HCT116 (cell line): Measurements from ENCODE around the gene RNU6-9. TPM values are rescaled to one million over a fixed set of nuclear protein-coding genes. Genes with fewer than 3 reads are reported as not detected.
A peak's percentile ranks its signal among the peaks of the same experiment; 100 is the strongest.

Experiments
- ATAC-seq: fragments of 200-7000 bp; cut with Tn5 transposase; 2 replicates; pipeline ENCODE4 v1.9.1; 2020; ENCODE audit warnings: mild to moderate bottlenecking, moderate library complexity
- BruUV-seq: library from RNA; stranded (reverse); fragments of 400-500 nt; replicated peaks from 2 replicates; lab custom pipeline; 2021; lab: Mats Ljungman, UMichigan
- CTCF ChIA-PET: fragments of 300-600 bp; sonication (Branson Sonifier 250); formaldehyde crosslinking; loops from one replicate; lab custom pipeline; 2021; ENCODE audit warnings: antibody characterized with exemption; lab: Charles Lee
- POLR2A ChIA-PET: fragments of 300-600, 350-600 bp; sonication (Branson Sonifier 250); formaldehyde crosslinking; loops from one replicate; lab custom pipeline; 2021; ENCODE audit warnings: antibody characterized with exemption; lab: Charles Lee
- RAD21 ChIA-PET, 2 experiments: fragments of 300-600 bp; sonication (Branson Sonifier 250); formaldehyde crosslinking; loops; one replicate each; lab custom pipeline; 2023; ENCODE audit warnings: low total read pairs in 2 of 2; ENCODE audit not compliant: uncharacterized antibody in 2 of 2, unreplicated experiment in 2 of 2, low non-redundant PET in 1 of 2; lab: Charles Lee
- DNase-seq: peaks from one replicate; pipeline ENCODE4 v3.0.0-alpha.2; 2010; ENCODE audit warnings: low read depth, low spot score
- H2AFZ ChIP-seq: fragments of 200-600 bp; shearing (Covaris generic), sonication (generic); 2 replicates; pipeline ENCODE4 v1.6.1; 2017; ENCODE audit warnings: low read depth, mixed run types, mixed read lengths, antibody characterized with exemption, low read length; ENCODE audit not compliant: poor library complexity, severe bottlenecking
- H3K27ac ChIP-seq: 2 replicates; pipeline ENCODE4 v1.5.1; 2012; ENCODE audit warnings: low read depth, low read length
- H3K27me3 ChIP-seq: fragments of 200-600 bp; sonication (generic); 2 replicates; pipeline ENCODE4 v1.6.1; 2016; ENCODE audit warnings: mixed run types, low read length, mixed read lengths; ENCODE audit not compliant: insufficient read depth
- H3K36me3 ChIP-seq, 2 experiments: fragments of 200-500 bp in 1 of 2; fragments of 200-600 bp in 1 of 2; sonication (Bioruptor generic) in 1 of 2; sonication (generic) in 1 of 2; 2 replicates each; pipeline versions ENCODE4 v1.5.1 to v1.6.1; 2014 to 2016; ENCODE audit warnings: low read length in 2 of 2, inconsistent platforms in 1 of 2, mixed read lengths in 1 of 2, mixed run types in 1 of 2; ENCODE audit not compliant: insufficient read depth in 2 of 2, control insufficient read depth in 1 of 2
- H3K4me1 ChIP-seq, 2 experiments: fragments of 200-600 bp in 1 of 2; sonication (generic) in 1 of 2; 2 replicates each; pipeline versions ENCODE4 v1.5.1 to v1.6.1; 2012 to 2017; ENCODE audit warnings: low read length in 2 of 2, inconsistent platforms in 1 of 2, mild to moderate bottlenecking in 1 of 2, mixed read lengths in 1 of 2, mixed run types in 1 of 2, moderate library complexity in 1 of 2; ENCODE audit not compliant: insufficient read depth in 2 of 2, control insufficient read depth in 1 of 2
- H3K4me2 ChIP-seq: fragments of 200-600 bp; sonication (generic); 2 replicates; pipeline ENCODE4 v1.6.1; 2017; ENCODE audit warnings: mixed run types, low read length, mixed read lengths
- H3K4me3 ChIP-seq, 2 experiments: fragments of 200-600 bp in 1 of 2; sonication (generic) in 1 of 2; replicated peaks in 1 of 2; 2 replicates each; pipeline ENCODE4 v1.5.1; 2011 to 2016; ENCODE audit warnings: low read length in 2 of 2, control low read depth in 1 of 2, low read depth in 1 of 2, mild to moderate bottlenecking in 1 of 2, mixed read lengths in 1 of 2, mixed run types in 1 of 2
- H3K79me2 ChIP-seq: fragments of 200-600 bp; sonication (generic); 2 replicates; pipeline ENCODE4 v1.6.1; 2017; ENCODE audit warnings: mild to moderate bottlenecking, mixed run types, low read length, moderate library complexity, mixed read lengths; ENCODE audit not compliant: insufficient read depth
- H3K9ac ChIP-seq: fragments of 200-600 bp; sonication (generic); 2 replicates; pipeline ENCODE4 v1.6.1; 2016; ENCODE audit warnings: low read length, mixed read lengths
- H3K9me2 ChIP-seq: fragments of 200-600 bp; sonication (generic), shearing (Covaris generic); 2 replicates; pipeline ENCODE4 v1.6.1; 2017; ENCODE audit warnings: mixed run types, mild to moderate bottlenecking, moderate library complexity; ENCODE audit not compliant: insufficient read depth
- H3K9me3 ChIP-seq, 2 experiments: fragments of 200-500 bp in 1 of 2; fragments of 200-600 bp in 1 of 2; sonication (Bioruptor generic) in 1 of 2; sonication (generic) in 1 of 2; 2 replicates each; pipeline ENCODE4 v1.6.1; 2014 to 2017; ENCODE audit warnings: low read length in 2 of 2, mixed read lengths in 2 of 2, inconsistent platforms in 1 of 2, low read depth in 1 of 2, mild to moderate bottlenecking in 1 of 2, mixed run types in 1 of 2, moderate library complexity in 1 of 2; ENCODE audit not compliant: control insufficient read depth in 1 of 2, insufficient read depth in 1 of 2
- H4K20me1 ChIP-seq: fragments of 200-600 bp; sonication (generic), shearing (Covaris generic); 2 replicates; pipeline ENCODE4 v1.6.1; 2017; ENCODE audit warnings: mixed run types, mild to moderate bottlenecking, moderate library complexity; ENCODE audit not compliant: insufficient read depth
- CBX3 ChIP-seq: IDR thresholded peaks from 2 replicates; pipeline ENCODE4 v1.6.1; 2012; ENCODE audit warnings: low read depth
- CEBPB ChIP-seq: IDR thresholded peaks from 2 replicates; pipeline ENCODE4 v1.6.1; 2012; ENCODE audit warnings: low read depth
- EZH2 ChIP-seq: fragments of 200-600 bp; sonication (generic); IDR thresholded peaks from 2 replicates; pipeline ENCODE4 v1.6.1; 2017; ENCODE audit warnings: antibody characterized with exemption, mixed run types
- SRF ChIP-seq: IDR thresholded peaks from 2 replicates; pipeline ENCODE4 v1.6.1; 2012; ENCODE audit warnings: low read depth
- intact Hi-C: fragments of 100-400 bp; cut with micrococcal nuclease; formaldehyde crosslinking; loops from 2 replicates; pipeline ENCODE4 v1.10.0; 2022
- total RNA-seq: library from RNA; stranded (reverse); gene quantifications from one replicate; pipeline ENCODE4 v1.2.1, GENCODE V29; 2021; ENCODE audit not compliant: unreplicated experiment

RNU6-9 gene
- total RNA-seq, 1 experiment from 2014 or later: not detected

GRCh38 chr19:931860-932647 lies 38.8 kb downstream of the RNU6-9 start:
- Histone ChIP-seq H3K36me3 (peaks cover 0 to 4% of the 10 kb centered on the region in 2 experiments; a peak in 1 of 4 replicates), H3K4me3 (no peak overlapping the region), H3K4me2 (no peak overlapping the region), H3K4me1 (peaks cover 25 to 30% of the 10 kb centered on the region in 2 experiments), H3K9me2 (no peaks in the 10 kb centered on the region), H4K20me1 (no peaks in the 10 kb centered on the region), H3K79me2 (peaks cover 10% of the 10 kb centered on the region; the same call in 1 of the 2 replicates), H3K27ac (no peak overlapping the region; the same call in 1 of the 2 replicates), H3K9me3 (no peaks in the 10 kb centered on the region), H3K27me3 (no peaks in the 10 kb centered on the region), H2AFZ (no peak overlapping the region), H3K9ac (no peak overlapping the region)
- ATAC-seq (no peak), DNase-seq (no peak)
- ChIA-PET RAD21 (no interaction called here), POLR2A (no interaction called here), CTCF (no interaction called here)
- no TSS peak for BruUV-seq
- TF ChIP-seq EZH2: no peak
- intact Hi-C loops: no loop called here

- H4K20me1 ChIP-seq: no peaks in the 10 kb centered on the region
- RAD21 ChIA-PET: no interaction called here
- H3K9me2 ChIP-seq: no peaks in the 10 kb centered on the region
- no peak overlapping the region for H3K4me2 ChIP-seq
- POLR2A ChIA-PET: no interaction called here
- no peak overlapping the region for H2AFZ ChIP-seq
- peak; percentile 47 for ATAC-seq
- peaks cover 23% of the 10 kb centered on the region in 2 experiments for H3K4me1 ChIP-seq
- no peaks in the 10 kb centered on the region for H3K27me3 ChIP-seq
- H3K9me3 ChIP-seq: no peaks in the 10 kb centered on the region
- no peak for DNase-seq
- intact Hi-C loops: no loop called here
- no peak for TF ChIP-seq EZH2
- no peak for TF ChIP-seq CBX3
- no peak for TF ChIP-seq SRF
- no peak for TF ChIP-seq CEBPB
- no peak overlapping the region for H3K9ac ChIP-seq
- BruUV-seq: no TSS peak
- CTCF ChIA-PET: no interaction called here
- peaks cover 0 to 4% of the 10 kb centered on the region in 2 experiments; a peak in 1 of 4 replicates for H3K36me3 ChIP-seq
- H3K27ac ChIP-seq: peak overlapping the region; percentile 42; the same call in 1 of the 2 replicates
- H3K79me2 ChIP-seq: peaks cover 6% of the 10 kb centered on the region; the same call in 1 of the 2 replicates
- H3K4me3 ChIP-seq: no peak overlapping the region
These were observed 39.6 kb downstream of the RNU6-9 start for GRCh38 chr19:932648-933552.
